HL-60/S4 treated with retinoic acid at 250 ng/mL for 4 days and 3 days (cell line): ENCODE measurements around the gene PCNA.
"Not testable (repeated sequence)": the region's sequence is repeated elsewhere in the genome, so short reads cannot be mapped to it uniquely, and the experiment has no call there.

Experiments
- in situ Hi-C: fragments of 300-500 bp; cut with MboI; formaldehyde crosslinking; loops from 2 replicates; pipeline ENCODE4 v1.7.0; 2022; ENCODE audit warnings: low sequenced_read_pairs

The PCNA gene

DNA sequence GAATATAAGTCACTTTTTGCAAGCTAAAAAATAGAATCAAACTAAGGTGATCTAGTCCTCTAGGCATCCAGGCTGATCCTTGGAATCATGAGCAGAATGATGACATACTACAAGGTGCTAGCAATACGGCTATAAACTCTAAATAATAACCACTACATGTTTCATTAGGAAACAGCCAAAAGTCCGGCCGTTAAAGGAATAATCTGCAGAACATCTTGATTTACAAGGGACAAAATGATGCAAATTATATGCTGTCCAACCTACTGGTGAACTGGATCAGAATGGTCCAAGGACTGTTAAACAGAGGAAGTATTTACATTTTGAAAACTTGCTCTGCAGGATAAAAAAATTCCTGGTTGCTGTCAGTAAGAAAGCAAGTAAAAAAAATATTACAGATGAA, 19.8 kb downstream of the PCNA start:
- in situ Hi-C loops = loop anchor here (10.0 kb wide), 2 partner anchors 115 to 325 kb away; no protein-coding TSS in a partner anchor

DNA sequence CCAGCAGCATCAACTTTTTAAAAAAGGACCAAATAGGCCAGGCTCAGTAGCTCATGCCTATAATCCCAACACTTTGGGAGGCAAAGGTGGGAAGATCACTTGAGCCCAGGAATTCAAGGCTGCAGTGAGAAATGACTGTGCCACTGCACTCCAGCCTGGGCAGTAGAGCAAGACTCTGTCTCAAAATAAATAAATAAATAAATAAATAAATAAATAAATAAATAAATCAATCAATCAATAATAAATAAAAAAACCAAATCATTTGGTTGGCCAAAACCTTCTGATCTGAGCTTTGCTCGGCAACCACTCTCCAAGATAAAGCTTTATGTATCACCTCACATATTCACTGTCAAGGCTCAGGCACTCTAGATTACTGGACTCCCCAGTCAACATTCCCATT, 20.7 kb downstream of the PCNA start:
- in situ Hi-C loops = loop anchor here (10.0 kb wide), 2 partner anchors 114 to 324 kb away; no protein-coding TSS in a partner anchor

GRCh38 chr20:5096463-5096862, 23.3 kb downstream of the PCNA start:
- in situ Hi-C loops = loop anchor here (10.0 kb wide), 2 partner anchors 112 to 322 kb away; no protein-coding TSS in a partner anchor

DNA sequence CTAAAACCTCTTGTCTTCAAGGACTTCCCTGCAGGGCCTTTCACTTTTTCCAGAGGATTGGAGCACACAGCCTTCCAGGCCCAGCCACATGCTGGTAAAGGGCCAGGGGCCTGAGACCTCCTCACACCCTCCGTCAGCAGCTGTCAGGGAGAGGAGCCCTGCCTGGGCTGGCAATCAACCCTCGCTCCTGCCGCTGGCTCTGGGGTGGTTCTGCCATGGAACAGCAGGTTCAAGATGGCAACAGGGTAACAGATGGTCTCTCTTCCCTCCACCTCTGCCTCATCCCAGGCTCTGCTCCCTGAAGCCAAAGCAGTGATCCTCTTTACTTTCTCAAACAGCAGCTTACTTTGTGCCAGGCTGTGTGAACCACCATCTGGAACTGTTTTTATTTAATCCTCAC, 23.8 kb downstream of the PCNA start:
- in situ Hi-C loops = loop anchor here (10.0 kb wide), 2 partner anchors 111 to 321 kb away; no protein-coding TSS in a partner anchor

DNA sequence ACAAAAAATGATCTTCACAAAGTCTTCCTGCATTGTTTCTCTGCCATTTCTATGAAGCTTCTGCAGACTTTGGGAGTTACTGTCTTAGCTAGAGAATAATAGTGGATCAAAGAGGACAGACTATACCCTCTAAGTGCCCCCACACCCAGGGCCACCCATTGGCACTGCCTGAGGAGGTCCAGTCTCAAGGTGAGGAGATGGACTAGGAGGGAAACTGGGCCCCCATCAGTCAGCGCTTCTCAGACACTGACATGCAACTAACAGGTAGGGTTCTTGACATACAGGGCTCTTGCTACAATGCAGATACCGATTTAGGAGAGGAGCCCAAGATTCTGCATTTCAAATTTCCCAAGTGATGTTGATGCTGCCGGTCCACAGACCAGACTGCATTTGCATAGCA, 24.3 kb downstream of the PCNA start:
- in situ Hi-C loops = loop anchor here (10.0 kb wide), 2 partner anchors 111 to 321 kb away; no protein-coding TSS in a partner anchor

DNA sequence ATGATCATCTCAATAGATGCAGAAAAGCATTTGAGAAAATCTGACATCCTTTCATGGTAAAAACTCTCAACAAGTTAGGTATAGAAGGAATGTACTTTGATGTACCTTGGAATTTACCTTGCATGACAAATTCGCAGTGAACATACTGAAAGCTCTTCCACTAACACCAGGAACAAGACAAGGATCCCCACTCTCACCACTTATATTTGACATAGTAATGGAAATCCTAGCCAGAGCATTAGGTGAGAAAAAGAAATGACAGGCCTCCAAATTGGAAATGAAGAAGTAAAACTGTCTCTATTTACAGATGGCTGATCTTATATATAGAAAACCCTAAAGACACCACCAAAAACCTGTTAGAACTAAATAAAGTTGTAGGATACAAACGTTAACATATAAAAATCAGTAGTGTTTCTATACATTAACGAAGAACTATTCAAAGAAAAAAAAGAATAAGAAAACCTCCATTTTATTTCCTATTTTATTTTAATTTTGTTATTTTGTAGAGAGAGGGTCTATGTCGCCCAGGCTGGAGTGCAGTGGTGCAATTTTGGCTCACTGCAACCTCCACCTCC, 26.9 kb downstream of the PCNA start:
- in situ Hi-C loops = loop anchor here (10.0 kb wide), 2 partner anchors 108 to 318 kb away; no protein-coding TSS in a partner anchor

DNA sequence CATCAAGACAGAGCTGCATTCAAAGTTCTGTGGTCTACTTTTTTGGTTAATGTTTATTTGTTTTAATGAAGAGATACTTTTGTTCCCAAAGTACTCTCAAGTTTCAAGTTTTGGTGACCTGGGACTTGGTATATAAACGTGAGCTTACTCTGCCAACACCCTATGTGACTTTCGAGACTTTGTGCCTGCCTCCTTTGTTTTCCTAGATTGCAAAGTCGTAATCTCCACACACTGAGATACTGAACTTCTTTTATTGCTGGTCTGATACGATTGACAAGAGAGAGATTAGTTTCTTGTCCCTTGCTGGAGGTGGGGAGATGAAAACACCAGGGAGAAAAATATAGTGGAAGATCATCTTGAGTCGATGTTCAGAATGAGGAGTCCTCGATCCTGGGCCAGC, 27.9 kb downstream of the PCNA start:
- in situ Hi-C loops = loop anchor here (10.0 kb wide), 2 partner anchors 107 to 317 kb away; no protein-coding TSS in a partner anchor

DNA sequence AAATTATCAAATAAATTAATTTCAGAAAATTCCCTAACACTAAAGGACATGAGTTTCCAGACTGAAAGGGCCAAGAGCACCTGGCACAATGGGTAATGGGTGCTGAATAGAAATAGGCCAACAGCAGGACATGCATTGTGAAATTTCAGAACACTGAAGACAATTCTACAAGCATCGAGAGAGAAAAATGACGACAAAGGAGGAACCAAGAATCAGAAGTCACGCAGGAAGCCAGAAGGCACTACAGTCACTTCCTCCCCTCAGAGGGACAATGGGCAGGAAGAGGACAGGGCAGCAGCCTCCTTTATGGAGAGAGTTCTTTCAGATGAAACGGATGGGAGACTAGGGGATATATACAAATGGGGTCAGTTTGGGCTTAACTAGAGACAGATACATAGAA, 29.6 kb downstream of the PCNA start:
- in situ Hi-C loops = loop anchor here (10.0 kb wide), 2 partner anchors 105 to 315 kb away; no protein-coding TSS in a partner anchor

- in situ Hi-C loops = no loop called here
These were observed 31.1 kb downstream of the PCNA start for GRCh38 chr20:5088688-5089087.

DNA sequence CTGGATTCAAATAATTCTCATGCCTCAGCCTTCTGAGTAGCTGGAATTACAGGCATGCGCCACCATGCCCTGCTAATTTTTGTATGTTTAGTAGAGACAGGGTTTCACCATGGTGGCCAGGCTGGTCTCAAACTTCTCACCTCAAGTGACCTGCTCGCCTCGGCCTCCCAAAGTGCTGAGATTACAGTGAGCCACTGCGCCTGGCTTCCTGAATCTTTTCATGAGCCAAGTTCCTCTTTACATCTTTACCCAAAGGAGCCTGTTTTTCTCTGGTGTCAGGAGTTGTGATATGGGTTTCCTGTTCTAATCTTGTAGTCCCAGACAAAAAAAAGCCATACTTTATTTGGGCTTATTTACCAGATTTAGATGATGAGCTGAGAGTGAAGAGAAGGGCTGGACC, 34.4 kb downstream of the PCNA start:
- in situ Hi-C loops = no loop called here

GRCh38 chr20:5080384-5080877, 39.3 kb downstream of the PCNA start:
- in situ Hi-C loops = no loop called here

GRCh38 chr20:5078399-5078958, 41.3 kb downstream of the PCNA start:
- in situ Hi-C loops = no loop called here

- in situ Hi-C loops = no loop called here
These were observed 41.9 kb downstream of the PCNA start for GRCh38 chr20:5077761-5078387.

- in situ Hi-C loops = not testable (repeated sequence)
These were observed 42.8 kb downstream of the PCNA start for GRCh38 chr20:5076913-5077312.

DNA sequence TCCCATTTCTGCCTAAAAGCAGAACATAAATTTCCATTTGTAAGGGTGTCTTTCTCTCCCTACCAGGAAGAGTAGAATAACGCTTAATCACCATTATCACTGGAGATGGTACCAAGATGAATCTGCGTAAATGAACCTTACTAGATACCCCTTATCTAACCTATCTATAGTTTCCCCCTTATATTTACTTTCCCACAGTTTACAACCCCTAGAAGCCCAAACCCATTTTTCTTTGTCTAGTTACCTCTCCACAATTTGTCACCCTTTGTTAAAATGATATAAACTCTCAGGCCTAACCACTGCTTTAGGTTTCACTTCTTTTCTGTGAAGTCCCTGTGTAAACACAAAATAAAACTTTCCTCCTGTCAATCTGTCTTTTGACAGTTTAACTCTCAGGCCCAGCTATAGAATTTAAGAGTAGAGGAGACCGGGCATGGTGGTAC, 45.5 kb downstream of the PCNA start:
- in situ Hi-C loops = no loop called here

DNA sequence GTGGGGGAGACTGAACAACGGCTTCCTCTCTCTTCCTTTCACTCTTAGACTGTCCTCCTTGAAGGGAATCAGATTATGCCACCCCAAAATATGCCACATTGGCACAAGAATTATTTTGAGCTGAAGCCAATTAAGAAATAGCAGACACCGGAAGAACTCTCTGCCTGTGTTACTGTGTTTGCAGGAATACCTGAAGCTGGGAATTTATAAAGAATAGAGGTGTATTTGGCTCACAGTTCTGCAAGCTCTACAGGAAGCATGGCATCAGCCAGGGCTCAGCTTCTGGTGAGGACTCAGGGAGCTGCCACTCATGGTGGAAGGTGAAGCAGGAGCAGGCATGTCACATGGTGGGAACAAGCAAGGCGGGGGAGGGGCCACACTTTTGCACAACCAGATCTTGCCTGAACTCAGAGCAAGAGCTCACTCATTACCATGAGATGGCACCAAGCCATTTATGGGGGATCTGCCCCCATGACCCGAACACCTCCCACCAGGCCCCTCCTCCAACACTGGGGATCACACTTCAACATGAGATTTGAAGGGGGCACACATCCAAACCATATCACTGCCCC, 46.0 kb downstream of the PCNA start:
- in situ Hi-C loops = no loop called here

GRCh38 chr20:5072756-5073659, 46.8 kb downstream of the PCNA start:
- in situ Hi-C loops = no loop called here

- in situ Hi-C loops = not testable (repeated sequence)
These were observed 47.8 kb downstream of the PCNA start for GRCh38 chr20:5071942-5072341.

GRCh38 chr20:5070570-5070969, 49.2 kb downstream of the PCNA start:
- in situ Hi-C loops = no loop called here

DNA sequence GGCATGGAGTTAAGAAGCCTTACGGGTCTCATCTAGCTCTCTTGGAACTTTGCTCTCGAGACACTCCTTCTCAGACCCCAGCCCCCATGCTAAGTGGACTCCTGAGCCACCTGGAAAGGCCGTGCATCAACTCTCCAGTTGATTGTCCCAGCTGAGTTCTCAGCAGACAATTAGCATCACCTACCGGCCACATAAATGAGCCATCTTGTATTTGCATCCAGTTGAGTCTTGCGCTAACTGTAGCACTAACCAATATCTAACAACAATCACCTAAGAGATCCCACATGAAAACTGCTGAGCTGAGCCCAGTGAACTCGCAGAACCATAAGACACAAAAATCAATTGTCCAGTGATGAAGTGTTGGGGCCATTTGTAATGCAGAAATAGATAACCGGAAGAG, 49.7 kb downstream of the PCNA start:
- in situ Hi-C loops = no loop called here
